Right lobe of liver (tissue), 4 donors: ENCODE results near the gene GOLGA8M.
"Not testable (repeated sequence)": the region's sequence is repeated elsewhere in the genome, so short reads cannot be mapped to it uniquely, and the experiment has no call there.

Experiments used
- POLR2A ChIP-seq: fragments of 450-650 bp; IDR thresholded peaks from one replicate; pipeline ENCODE4 v1.6.1; 2017; ENCODE audit warnings: antibody characterized with exemption, mild to moderate bottlenecking
- TF ChIP-seq, protein P1 (sequence below), 4 donors: fragments of 200-600 bp in 3 of 4; fragments of 450-650 bp in 1 of 4; IDR thresholded peaks; one replicate each; pipeline versions ENCODE4 v1.5.1 to v1.8.0; 2016 to 2022; ENCODE audit warnings: antibody characterized with exemption in 4 of 4, mild to moderate bottlenecking in 2 of 4
- donor health status: DM: no; HTN: no; CAD: no.
- donor health status: DM: no; HTN: no; CAD: no.
- donor health status: DM: no; HTN: yes; CAD: no.

DNA sequence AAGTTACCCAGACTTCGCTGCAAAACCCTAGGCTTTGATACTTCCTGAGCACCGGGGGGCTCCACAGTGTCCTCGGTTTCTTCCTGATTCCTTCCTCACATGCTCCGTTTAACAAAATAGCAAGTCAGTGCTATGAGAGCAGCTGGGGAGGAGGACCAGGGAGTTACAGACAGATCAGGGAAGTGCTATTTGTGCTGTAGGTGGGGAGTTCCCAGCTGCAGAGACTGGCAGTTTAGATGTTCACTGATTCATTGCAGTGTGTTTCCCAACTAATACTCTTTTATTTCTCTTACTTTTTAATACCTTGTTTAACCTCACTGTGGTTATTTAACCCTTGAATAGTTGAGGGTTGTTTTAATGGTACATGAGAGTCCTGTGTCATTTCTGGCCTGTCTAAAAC lies 45.8 kb downstream of the GOLGA8M start:
- TF ChIP-seq POLR2A = not testable (repeated sequence)
- TF ChIP-seq, protein P1, sequence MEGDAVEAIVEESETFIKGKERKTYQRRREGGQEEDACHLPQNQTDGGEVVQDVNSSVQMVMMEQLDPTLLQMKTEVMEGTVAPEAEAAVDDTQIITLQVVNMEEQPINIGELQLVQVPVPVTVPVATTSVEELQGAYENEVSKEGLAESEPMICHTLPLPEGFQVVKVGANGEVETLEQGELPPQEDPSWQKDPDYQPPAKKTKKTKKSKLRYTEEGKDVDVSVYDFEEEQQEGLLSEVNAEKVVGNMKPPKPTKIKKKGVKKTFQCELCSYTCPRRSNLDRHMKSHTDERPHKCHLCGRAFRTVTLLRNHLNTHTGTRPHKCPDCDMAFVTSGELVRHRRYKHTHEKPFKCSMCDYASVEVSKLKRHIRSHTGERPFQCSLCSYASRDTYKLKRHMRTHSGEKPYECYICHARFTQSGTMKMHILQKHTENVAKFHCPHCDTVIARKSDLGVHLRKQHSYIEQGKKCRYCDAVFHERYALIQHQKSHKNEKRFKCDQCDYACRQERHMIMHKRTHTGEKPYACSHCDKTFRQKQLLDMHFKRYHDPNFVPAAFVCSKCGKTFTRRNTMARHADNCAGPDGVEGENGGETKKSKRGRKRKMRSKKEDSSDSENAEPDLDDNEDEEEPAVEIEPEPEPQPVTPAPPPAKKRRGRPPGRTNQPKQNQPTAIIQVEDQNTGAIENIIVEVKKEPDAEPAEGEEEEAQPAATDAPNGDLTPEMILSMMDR (IDR thresholded peaks at IDR 0.05) = not testable (repeated sequence)
